NB4 (cell line): ENCODE results near the gene MAP2K6.

Source experiments
- CTCF ChIP-seq: IDR thresholded peaks from one replicate; pipeline ENCODE4 v1.5.1; 2012; ENCODE audit warnings: low read depth, low read length
- POLR2A ChIP-seq: IDR thresholded peaks from 2 replicates; pipeline ENCODE4 v1.6.1; 2011; ENCODE audit warnings: mild to moderate bottlenecking; ENCODE audit not compliant: insufficient read length; ENCODE audit errors: extremely low read depth
- TF ChIP-seq, protein P1 (sequence below): IDR thresholded peaks from 2 replicates; pipeline ENCODE4 v1.6.1; 2011; ENCODE audit warnings: low read depth, low read length

DNA sequence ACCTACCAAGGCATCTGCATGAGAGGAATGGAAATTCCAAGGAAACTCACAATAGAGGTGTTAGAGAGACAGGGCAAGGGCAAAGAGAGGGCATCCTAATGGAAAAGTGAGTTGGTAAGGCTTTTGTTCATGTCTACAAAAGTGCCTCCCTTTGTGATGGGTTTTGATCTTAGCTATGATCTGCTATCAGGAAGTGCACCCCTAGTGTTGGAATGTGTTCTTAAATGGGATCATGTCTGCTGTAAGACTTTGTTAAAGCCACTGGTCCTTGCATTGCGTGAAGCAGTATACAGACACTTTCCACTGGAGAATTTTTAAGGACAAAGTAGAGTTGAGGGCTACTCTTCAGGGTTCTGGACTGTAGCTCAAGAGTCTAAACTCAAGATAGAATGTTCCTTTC lies 92.0 kb downstream of the MAP2K6 start:
- TF ChIP-seq CTCF (peak; percentile 45), POLR2A (no peak)
- TF ChIP-seq, protein P1, sequence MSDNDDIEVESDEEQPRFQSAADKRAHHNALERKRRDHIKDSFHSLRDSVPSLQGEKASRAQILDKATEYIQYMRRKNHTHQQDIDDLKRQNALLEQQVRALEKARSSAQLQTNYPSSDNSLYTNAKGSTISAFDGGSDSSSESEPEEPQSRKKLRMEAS, result no peak
